K562 (cell line): Measurements from ENCODE around the gene CTTNBP2. TPM values are rescaled to one million over a fixed set of nuclear protein-coding genes. Genes with fewer than 3 reads are reported as not detected.

ENCODE experiments used
- ATAC-seq: fragments of 200-7000 bp; cut with Tn5 transposase; 3 replicates; pipeline ENCODE4 v1.9.1; 2020; ENCODE audit warnings: moderate library complexity
- BruUV-seq: library from RNA; stranded (reverse); fragments of 400-500 nt; replicated peaks from 2 replicates; lab custom pipeline; 2021; lab: Mats Ljungman, UMichigan
- CTCF ChIA-PET: fragments of 300-600 bp; formaldehyde crosslinking; extraction: SDS; loops from one replicate; lab custom pipeline; 2021; ENCODE audit warnings: low intra/inter-chr PET ratio; lab: Yijun Ruan, JAX
- POLR2A ChIA-PET: fragments of 300-600, 350-650 bp; sonication (Branson Sonifier 250); formaldehyde crosslinking; extraction: SDS; loops from one replicate; lab custom pipeline; 2021; ENCODE audit warnings: antibody characterized with exemption, inconsistent platforms; lab: Yijun Ruan, JAX
- DNase-seq, 4 experiments: peaks; one replicate each; pipeline versions ENCODE4 v3.0.0 to v3.0.0-alpha.2; 2011 to 2018; ENCODE audit warnings: low spot score in 3 of 4, mixed read lengths in 3 of 4; ENCODE audit errors: extremely low read depth in 1 of 4
- FAIRE-seq: peaks from 2 replicates; lab custom pipeline; 2011; peaks lifted over from hg19 to GRCh38; lab: Jason Lieb, UNC
- H2AFZ ChIP-seq: 2 replicates; pipeline ENCODE4 v1.6.0; 2011; ENCODE audit warnings: low read depth, low read length, control low read depth, inconsistent platforms
- H3K27ac ChIP-seq: fragments of 200-600 bp; 3 replicates; pipeline ENCODE4 v1.8.0; 2011; ENCODE audit warnings: low read depth, mild to moderate bottlenecking, control low read depth, inconsistent platforms, low read length, moderate library complexity, mixed read lengths; ENCODE audit errors: extremely low read depth
- H3K27me3 ChIP-seq, 2 experiments: fragments of 300-600 bp in 1 of 2; 2 replicates in 1 of 2; 3 replicates in 1 of 2; pipeline versions ENCODE4 v1.6.0 to v1.8.0; 2011; ENCODE audit warnings: inconsistent platforms in 2 of 2, low read length in 2 of 2, mild to moderate bottlenecking in 1 of 2, mixed read lengths in 1 of 2, moderate library complexity in 1 of 2; ENCODE audit not compliant: control insufficient read depth in 2 of 2, insufficient read depth in 2 of 2
- H3K36me3 ChIP-seq: fragments of 300-600 bp; 3 replicates; pipeline ENCODE4 v1.8.0; 2011; ENCODE audit warnings: mild to moderate bottlenecking, low read length, inconsistent platforms; ENCODE audit not compliant: control insufficient read depth, insufficient read depth
- H3K4me1 ChIP-seq, 2 experiments: fragments of 200-600 bp in 1 of 2; replicated peaks in 1 of 2; 2 replicates in 1 of 2; 3 replicates in 1 of 2; pipeline versions ENCODE4 v1.5.1 to v1.8.0; 2011; ENCODE audit warnings: inconsistent platforms in 2 of 2, low read length in 2 of 2, mild to moderate bottlenecking in 1 of 2, mixed read lengths in 1 of 2, moderate library complexity in 1 of 2; ENCODE audit not compliant: control insufficient read depth in 2 of 2, insufficient read depth in 2 of 2
- H3K4me2 ChIP-seq: 2 replicates; pipeline ENCODE4 v1.6.1; 2011; ENCODE audit warnings: low read length, control low read depth, inconsistent platforms, mixed read lengths; ENCODE audit not compliant: insufficient read depth
- H3K4me3 ChIP-seq: fragments of 200-600 bp; sonication (generic), shearing (Covaris generic); 2 replicates; pipeline ENCODE4 v1.5.1; 2016; ENCODE audit warnings: control low read depth, inconsistent platforms
- H3K79me2 ChIP-seq: fragments of 200-600 bp; 3 replicates; pipeline ENCODE4 v1.8.0; 2011; ENCODE audit warnings: low read length, inconsistent platforms; ENCODE audit not compliant: control insufficient read depth, insufficient read depth
- H3K9ac ChIP-seq, 2 experiments: 2 replicates each; pipeline versions ENCODE4 v1.6.0 to v1.6.1; 2011; ENCODE audit warnings: low read depth in 2 of 2, low read length in 2 of 2, control low read depth in 1 of 2, inconsistent platforms in 1 of 2, mild to moderate bottlenecking in 1 of 2, mixed read lengths in 1 of 2; ENCODE audit not compliant: insufficient read depth in 1 of 2
- H3K9me1 ChIP-seq: one replicate; pipeline ENCODE4 v1.6.0; 2011; ENCODE audit warnings: inconsistent platforms, mild to moderate bottlenecking, low read length, moderate library complexity; ENCODE audit not compliant: control insufficient read depth, insufficient read depth
- H3K9me3 ChIP-seq: replicated peaks from 2 replicates; pipeline ENCODE4 v1.5.1; 2011; ENCODE audit warnings: low read depth, low read length, inconsistent platforms; ENCODE audit not compliant: control insufficient read depth, insufficient read depth
- H4K20me1 ChIP-seq: replicated peaks from 2 replicates; pipeline ENCODE4 v1.6.1; 2011; ENCODE audit warnings: low read length, inconsistent platforms, mixed read lengths; ENCODE audit not compliant: control insufficient read depth, insufficient read depth
- BCOR ChIP-seq: fragments of 450-650 bp; IDR thresholded peaks from 2 replicates; pipeline ENCODE4 v1.6.1; 2016
- EP400 ChIP-seq: fragments of 450-650 bp; IDR thresholded peaks from 2 replicates; pipeline ENCODE4 v1.6.1; 2017; ENCODE audit warnings: antibody characterized with exemption, mild to moderate bottlenecking, moderate library complexity
- EWSR1 ChIP-seq: fragments of 450-650 bp; IDR thresholded peaks from 2 replicates; pipeline ENCODE4 v1.6.1; 2018; ENCODE audit warnings: borderline replicate concordance, mild to moderate bottlenecking, low read depth, moderate library complexity; ENCODE audit not compliant: partially characterized antibody
- MAFK ChIP-seq: IDR thresholded peaks from 2 replicates; pipeline ENCODE4 v1.6.1; 2011; ENCODE audit warnings: low read length, improper control_type of control experiment
- NONO ChIP-seq, 2 experiments: fragments of 200-400 bp in 1 of 2; fragments of 450-650 bp in 1 of 2; formaldehyde crosslinking in 1 of 2; IDR thresholded peaks; 2 replicates each; pipeline ENCODE4 v1.6.1; 2017; ENCODE audit warnings: low read depth in 2 of 2, mild to moderate bottlenecking in 2 of 2, moderate library complexity in 2 of 2, low read length in 1 of 2
- SMC3 ChIP-seq: conservative IDR thresholded peaks from 2 replicates; pipeline ENCODE4 v1.6.1; 2011; ENCODE audit warnings: low read depth, low read length, improper control_type of control experiment; ENCODE audit not compliant: insufficient read depth
- TCF7L2 ChIP-seq: fragments of 150-350 bp; IDR thresholded peaks from 2 replicates; pipeline ENCODE4 v1.6.1; 2016; ENCODE audit warnings: low read depth, mild to moderate bottlenecking, low read length, moderate library complexity
- TRIM24 ChIP-seq, 2 experiments: fragments of 450-650 bp; IDR thresholded peaks; 2 replicates each; pipeline ENCODE4 v1.6.1; 2016
- ZNF41 ChIP-seq: fragments of 250-450 bp; sonication (Bioruptor Pico); conservative IDR thresholded peaks from 2 replicates; pipeline ENCODE4 v1.4.0; 2020; ENCODE audit warnings: mild to moderate bottlenecking
- WGBS: fragments of 100-300 bp; shearing (Covaris generic); methylation state at CpG from one replicate; pipeline ENCODE4 v1.1.6; 2016; ENCODE audit warnings: low coverage, mixed read lengths; ENCODE audit not compliant: insufficient coverage; ENCODE audit errors: missing lambda C conversion rate; 5-methylcytosine and 5-hydroxymethylcytosine counted together
- in situ Hi-C: fragments of 300-500 bp; cut with MboI; formaldehyde crosslinking; loops from 4 replicates; pipeline ENCODE4 v1.15.0; 2018; ENCODE audit warnings: inconsistent platforms, mixed read lengths
- intact Hi-C: fragments of 100-400 bp; cut with micrococcal nuclease; formaldehyde crosslinking; loops from 2 replicates; pipeline ENCODE4 v1.14.2; 2022
- polyA plus RNA-seq, 8 experiments: library from polyadenylated mRNA; depleted of rRNA in 4 of 8; stranded (reverse) in 5 of 8; unstranded in 3 of 8; fragments of >200 nt; fragmentation: Nextera tagmentation in 2 of 8; fragmentation: Illumina TruSeq in 1 of 8; extraction: Ambion mirVana in 2 of 8; extraction: Trizol in 1 of 8; gene quantifications; 2 replicates each; pipeline versions ENCODE4 v1.2.1 to v1.2.3, GENCODE V29; 2011 to 2014; ENCODE audit warnings: inconsistent platforms in 1 of 8, missing spikeins in 1 of 8
- total RNA-seq, 7 experiments: library from RNA; depleted of rRNA in 6 of 7; stranded (reverse); fragments of >200 nt in 6 of 7; fragmentation: Illumina TruSeq in 2 of 7; extraction: Trizol in 2 of 7; gene quantifications; 2 replicates each; pipeline versions ENCODE4 v1.2.1 to v1.2.3, GENCODE V29; 2011 to 2021; ENCODE audit warnings: low replicate concordance in 1 of 7
- TF ChIP-seq, protein P1 (sequence below): fragments of 250-450 bp; sonication (Bioruptor Pico); IDR thresholded peaks from 2 replicates; pipeline ENCODE4 v1.5.1; 2021; ENCODE audit warnings: mild to moderate bottlenecking

The CTTNBP2 gene
- total and polyA plus RNA-seq, 9 of the 15 experiments (the other 6 are each of a cell fraction or from before 2014, with no cell fraction given), result 0.05 TPM; not detected in 8

DNA sequence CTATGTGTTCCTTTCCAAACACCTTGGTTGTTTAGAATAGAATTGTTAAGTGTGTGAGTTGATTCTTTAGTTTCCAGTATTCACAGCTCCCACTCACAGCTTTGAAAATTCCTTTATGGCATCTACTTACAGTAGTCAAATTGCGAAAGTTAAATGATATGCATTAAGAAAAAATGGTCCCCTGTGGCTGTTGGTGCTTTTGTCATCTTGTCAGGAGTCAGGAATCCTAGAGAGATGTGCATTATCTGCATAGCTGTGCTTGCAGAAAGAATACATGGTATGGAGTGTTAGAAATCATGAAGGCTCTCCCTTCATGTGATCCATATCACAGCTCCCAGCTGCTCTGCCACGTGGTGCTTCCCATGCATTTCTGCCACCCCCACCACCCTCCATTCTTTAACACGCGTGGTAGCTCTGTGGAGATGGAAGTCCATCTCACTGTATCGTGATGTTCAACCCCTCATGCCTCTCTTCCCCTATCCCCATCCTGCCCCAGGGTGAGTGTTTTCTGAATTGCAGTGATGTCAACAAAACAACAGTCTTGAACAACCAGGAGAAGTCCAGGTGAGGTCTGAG is 29.2 kb upstream of the CTTNBP2 start:
- Histone ChIP-seq H3K9me1 (no peaks in the 10 kb centered on the region), H3K27ac (no peak overlapping the region), H3K9me3 (no peaks in the 10 kb centered on the region), H3K79me2 (no peaks in the 10 kb centered on the region), H3K4me3 (no peak overlapping the region), H2AFZ (no peak overlapping the region), H3K27me3 (no peaks in the 10 kb centered on the region), H3K36me3 (no peaks in the 10 kb centered on the region), H3K9ac (no peak overlapping the region), H3K4me2 (no peak overlapping the region), H4K20me1 (no peaks in the 10 kb centered on the region), H3K4me1 (no peaks in the 10 kb centered on the region)
- WGBS, result 1% methylated on average over 5 of the region's 5 CpGs
- no TSS peak for BruUV-seq
- intact Hi-C loops, result no loop called here
- ATAC-seq (no peak), FAIRE-seq (no peak), DNase-seq (no peak)
- in situ Hi-C loops, result no loop called here
- CTCF ChIA-PET, result no interaction called here
- POLR2A ChIA-PET, result interaction anchor here (1.0 to 1.4 kb wide), 3 partner anchors 9 to 12 kb away, joined by 3 read pairs; no protein-coding TSS in a partner anchor
- TF ChIP-seq, protein P1, sequence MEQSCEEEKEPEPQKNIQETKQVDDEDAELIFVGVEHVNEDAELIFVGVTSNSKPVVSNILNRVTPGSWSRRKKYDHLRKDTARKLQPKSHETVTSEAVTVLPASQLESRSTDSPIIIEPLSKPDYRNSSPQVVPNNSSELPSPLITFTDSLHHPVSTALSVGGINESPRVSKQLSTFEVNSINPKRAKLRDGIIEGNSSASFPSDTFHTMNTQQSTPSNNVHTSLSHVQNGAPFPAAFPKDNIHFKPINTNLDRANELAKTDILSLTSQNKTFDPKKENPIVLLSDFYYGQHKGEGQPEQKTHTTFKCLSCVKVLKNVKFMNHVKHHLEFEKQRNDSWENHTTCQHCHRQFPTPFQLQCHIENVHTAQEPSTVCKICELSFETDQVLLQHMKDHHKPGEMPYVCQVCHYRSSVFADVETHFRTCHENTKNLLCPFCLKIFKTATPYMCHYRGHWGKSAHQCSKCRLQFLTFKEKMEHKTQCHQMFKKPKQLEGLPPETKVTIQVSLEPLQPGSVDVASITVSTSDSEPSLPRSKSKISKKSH (CRISPR knock-in tag), result no peak
- no peak for TF ChIP-seq BCOR
- TF ChIP-seq NONO (IDR thresholded peaks at IDR 0.05; ENCODE audit: low read depth in 2 of 2, low read length in 1 of 2), result no peak
- TF ChIP-seq SMC3, result no peak
- TF ChIP-seq TRIM24 (IDR thresholded peaks at IDR 0.05), result no peak
- no peak for TF ChIP-seq EWSR1
- TF ChIP-seq EP400, result no peak
- no peak for TF ChIP-seq ZNF41 (CRISPR knock-in tag)
- TF ChIP-seq MAFK, result no peak
- TF ChIP-seq TCF7L2, result no peak
